ENCODE measurements around the gene MAPKAP1.

DNA sequence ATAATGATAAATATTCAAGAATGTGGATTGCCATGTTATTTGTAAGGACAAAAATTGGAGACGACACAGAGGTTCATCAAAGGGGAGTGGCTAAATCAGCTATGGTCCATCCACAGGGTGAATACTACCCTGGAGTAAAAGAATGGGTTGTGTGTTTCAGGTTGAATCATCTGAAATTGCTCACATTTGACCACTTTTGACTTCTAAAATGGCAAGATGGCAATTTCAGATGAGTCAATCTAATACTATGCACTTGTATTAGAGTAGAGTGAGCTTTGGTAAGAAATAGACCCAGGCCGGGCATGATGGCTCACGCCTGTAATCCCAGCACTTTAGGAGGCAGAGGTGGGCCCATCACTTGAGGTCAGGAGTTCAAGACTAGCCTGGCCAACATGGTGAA lies 313.6 kb downstream of the MAPKAP1 start:
- TF ChIP-seq, protein P1, sequence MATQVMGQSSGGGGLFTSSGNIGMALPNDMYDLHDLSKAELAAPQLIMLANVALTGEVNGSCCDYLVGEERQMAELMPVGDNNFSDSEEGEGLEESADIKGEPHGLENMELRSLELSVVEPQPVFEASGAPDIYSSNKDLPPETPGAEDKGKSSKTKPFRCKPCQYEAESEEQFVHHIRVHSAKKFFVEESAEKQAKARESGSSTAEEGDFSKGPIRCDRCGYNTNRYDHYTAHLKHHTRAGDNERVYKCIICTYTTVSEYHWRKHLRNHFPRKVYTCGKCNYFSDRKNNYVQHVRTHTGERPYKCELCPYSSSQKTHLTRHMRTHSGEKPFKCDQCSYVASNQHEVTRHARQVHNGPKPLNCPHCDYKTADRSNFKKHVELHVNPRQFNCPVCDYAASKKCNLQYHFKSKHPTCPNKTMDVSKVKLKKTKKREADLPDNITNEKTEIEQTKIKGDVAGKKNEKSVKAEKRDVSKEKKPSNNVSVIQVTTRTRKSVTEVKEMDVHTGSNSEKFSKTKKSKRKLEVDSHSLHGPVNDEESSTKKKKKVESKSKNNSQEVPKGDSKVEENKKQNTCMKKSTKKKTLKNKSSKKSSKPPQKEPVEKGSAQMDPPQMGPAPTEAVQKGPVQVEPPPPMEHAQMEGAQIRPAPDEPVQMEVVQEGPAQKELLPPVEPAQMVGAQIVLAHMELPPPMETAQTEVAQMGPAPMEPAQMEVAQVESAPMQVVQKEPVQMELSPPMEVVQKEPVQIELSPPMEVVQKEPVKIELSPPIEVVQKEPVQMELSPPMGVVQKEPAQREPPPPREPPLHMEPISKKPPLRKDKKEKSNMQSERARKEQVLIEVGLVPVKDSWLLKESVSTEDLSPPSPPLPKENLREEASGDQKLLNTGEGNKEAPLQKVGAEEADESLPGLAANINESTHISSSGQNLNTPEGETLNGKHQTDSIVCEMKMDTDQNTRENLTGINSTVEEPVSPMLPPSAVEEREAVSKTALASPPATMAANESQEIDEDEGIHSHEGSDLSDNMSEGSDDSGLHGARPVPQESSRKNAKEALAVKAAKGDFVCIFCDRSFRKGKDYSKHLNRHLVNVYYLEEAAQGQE (IDR thresholded peaks at IDR 0.05; ENCODE audit: insufficient read depth in 1 of 2, low read depth in 2 of 2, low read length in 2 of 2), result no peak
- TF ChIP-seq POLR2AphosphoS5 (IDR thresholded peaks at IDR 0.05; ENCODE audit: low read depth, low read length) (no peak), SIN3A (IDR thresholded peaks at IDR 0.05; ENCODE audit: borderline replicate concordance, insufficient read depth, low read length) (no peak), TAF1 (IDR thresholded peaks at IDR 0.05; ENCODE audit: borderline replicate concordance, insufficient read depth, low read length) (no peak), FOXP2 (optimal IDR thresholded peaks at IDR 0.05; ENCODE audit: borderline replicate concordance, extremely low read depth, extremely low read length, insufficient read depth) (no peak)
